K562 (cell line): ENCODE results near the gene SAE1. TPM values are rescaled to one million over a fixed set of nuclear protein-coding genes. Genes with fewer than 3 reads are reported as not detected.
A peak's percentile ranks its signal among the peaks of the same experiment; 100 is the strongest.

ENCODE experiments used
- ARNT ChIP-seq, 2 experiments: fragments of 450-650 bp; IDR thresholded peaks; 2 replicates each; pipeline ENCODE4 v1.6.1; 2016; ENCODE audit warnings: mild to moderate bottlenecking in 1 of 2
- CTCF ChIP-seq, 3 experiments: IDR thresholded peaks in 2 of 3; conservative IDR thresholded peaks in 1 of 3; 2 replicates each; pipeline ENCODE4 v1.5.1; 2011 to 2012; ENCODE audit warnings: low read length in 3 of 3, mild to moderate bottlenecking in 3 of 3, control low read depth in 2 of 3, improper control_type of control experiment in 1 of 3, inconsistent platforms in 1 of 3, low read depth in 1 of 3, mixed read lengths in 1 of 3, moderate library complexity in 1 of 3; ENCODE audit not compliant: insufficient read depth in 2 of 3
- E2F6 ChIP-seq, 2 experiments: IDR thresholded peaks; 2 replicates each; pipeline ENCODE4 v1.6.1; 2011; ENCODE audit warnings: borderline replicate concordance in 1 of 2, control low read depth in 1 of 2, low read depth in 1 of 2, low read length in 1 of 2, mild to moderate bottlenecking in 1 of 2, mixed read lengths in 1 of 2, moderate library complexity in 1 of 2; ENCODE audit not compliant: insufficient read depth in 1 of 2, insufficient read length in 1 of 2, poor library complexity in 1 of 2, severe bottlenecking in 1 of 2; ENCODE audit errors: extremely low read depth in 1 of 2
- EP400 ChIP-seq: fragments of 450-650 bp; IDR thresholded peaks from 2 replicates; pipeline ENCODE4 v1.6.1; 2017; ENCODE audit warnings: antibody characterized with exemption, mild to moderate bottlenecking, moderate library complexity
- FOXK1 ChIP-seq: sonication (generic); formaldehyde crosslinking; IDR thresholded peaks from 2 replicates; pipeline ENCODE4 v1.8.0; 2022; ENCODE audit warnings: missing genetic modification reagents, mild to moderate bottlenecking, borderline replicate concordance
- GTF2E2 ChIP-seq: fragments of 200-800 bp; sonication (Bioruptor generic); IDR thresholded peaks from 2 replicates; pipeline ENCODE4 v1.6.1; 2016; ENCODE audit warnings: missing genetic modification characterization, missing compliant biosample characterization
- MYBL2 ChIP-seq, 2 experiments: fragments of 450-650 bp in 1 of 2; sonication (generic) in 1 of 2; formaldehyde crosslinking in 1 of 2; IDR thresholded peaks; 2 replicates each; pipeline versions ENCODE4 v1.6.1 to v1.8.1; 2017 to 2022; ENCODE audit warnings: borderline replicate concordance in 1 of 2, inconsistent platforms in 1 of 2, low read depth in 1 of 2, mild to moderate bottlenecking in 1 of 2, missing genetic modification reagents in 1 of 2, moderate library complexity in 1 of 2
- MYC ChIP-seq, 2 experiments: fragments of 250-450 bp in 1 of 2; sonication (Bioruptor Pico) in 1 of 2; IDR thresholded peaks; 2 replicates each; pipeline versions ENCODE4 v1.5.1 to v1.6.1; 2012 to 2021; ENCODE audit warnings: low read depth in 2 of 2, borderline replicate concordance in 1 of 2, improper control_type of control experiment in 1 of 2, low read length in 1 of 2, mild to moderate bottlenecking in 1 of 2, moderate library complexity in 1 of 2
- NR2F6 ChIP-seq: fragments of 450-650 bp; formaldehyde crosslinking; IDR thresholded peaks from 2 replicates; pipeline ENCODE4 v1.4.0; 2020; ENCODE audit warnings: mild to moderate bottlenecking
- OTX1 ChIP-seq: fragments of 450-650 bp; formaldehyde crosslinking; IDR thresholded peaks from 2 replicates; pipeline ENCODE4 v1.4.0; 2022; ENCODE audit warnings: mild to moderate bottlenecking
- POLR2G ChIP-seq: fragments of 200-400 bp; formaldehyde crosslinking; IDR thresholded peaks from 2 replicates; pipeline ENCODE4 v1.6.1; 2017; ENCODE audit warnings: low read depth, mild to moderate bottlenecking, antibody characterized with exemption, low read length, moderate library complexity
- RAD21 ChIP-seq, 2 experiments: fragments of 250-450 bp in 1 of 2; fragments of 450-650 bp in 1 of 2; sonication (Bioruptor Pico) in 1 of 2; formaldehyde crosslinking in 1 of 2; IDR thresholded peaks in 1 of 2; conservative IDR thresholded peaks in 1 of 2; 2 replicates each; pipeline versions ENCODE4 v1.4.0 to v1.8.0; 2020 to 2022; ENCODE audit warnings: mild to moderate bottlenecking in 2 of 2, moderate library complexity in 1 of 2
- RAD51 ChIP-seq: fragments of 450-650 bp; IDR thresholded peaks from 2 replicates; pipeline ENCODE4 v1.7.1; 2016; ENCODE audit warnings: low read depth, mild to moderate bottlenecking, borderline replicate concordance
- RBM22 ChIP-seq: fragments of 200-400 bp; formaldehyde crosslinking; IDR thresholded peaks from 2 replicates; pipeline ENCODE4 v1.6.1; 2018; ENCODE audit warnings: low read length, low read depth; ENCODE audit not compliant: poor library complexity, severe bottlenecking
- RFX1 ChIP-seq: fragments of 450-650 bp; IDR thresholded peaks from 2 replicates; pipeline ENCODE4 v1.6.1; 2016; ENCODE audit warnings: mild to moderate bottlenecking, moderate library complexity
- TEAD4 ChIP-seq, 2 experiments: sonication (generic) in 1 of 2; formaldehyde crosslinking in 1 of 2; IDR thresholded peaks; 2 replicates each; pipeline versions ENCODE4 v1.6.1 to v1.8.0; 2012 to 2022; ENCODE audit warnings: borderline replicate concordance in 1 of 2, inconsistent platforms in 1 of 2, low read length in 1 of 2, mild to moderate bottlenecking in 1 of 2, missing genetic modification reagents in 1 of 2
- ZFPM2 ChIP-seq: fragments of 250-450 bp; sonication (Bioruptor Pico); IDR thresholded peaks from 2 replicates; pipeline ENCODE4 v1.5.1; 2022; ENCODE audit warnings: mild to moderate bottlenecking
- ZKSCAN1 ChIP-seq: fragments of 150-350 bp; IDR thresholded peaks from 2 replicates; pipeline ENCODE4 v1.6.1; 2016; ENCODE audit warnings: low read depth, low read length
- ZNF263 ChIP-seq: sonication (generic); formaldehyde crosslinking; IDR thresholded peaks from 2 replicates; pipeline ENCODE4 v1.8.0; 2022; ENCODE audit warnings: mild to moderate bottlenecking, missing genetic modification reagents, borderline replicate concordance
- ZNF707 ChIP-seq: fragments of 250-450 bp; sonication (Bioruptor Pico); conservative IDR thresholded peaks from 2 replicates; pipeline ENCODE4 v1.8.0; 2022; ENCODE audit warnings: inconsistent platforms, mild to moderate bottlenecking, moderate library complexity
- ZNF77 ChIP-seq: fragments of 250-450 bp; sonication (Bioruptor Pico); IDR thresholded peaks from 2 replicates; pipeline ENCODE4 v1.5.0; 2020
- polyA plus RNA-seq, 8 experiments: library from polyadenylated mRNA; depleted of rRNA in 4 of 8; stranded (reverse) in 5 of 8; unstranded in 3 of 8; fragments of >200 nt; fragmentation: Nextera tagmentation in 2 of 8; fragmentation: Illumina TruSeq in 1 of 8; extraction: Ambion mirVana in 2 of 8; extraction: Trizol in 1 of 8; gene quantifications; 2 replicates each; pipeline versions ENCODE4 v1.2.1 to v1.2.3, GENCODE V29; 2011 to 2014; ENCODE audit warnings: inconsistent platforms in 1 of 8, missing spikeins in 1 of 8
- total RNA-seq, 7 experiments: library from RNA; depleted of rRNA in 6 of 7; stranded (reverse); fragments of >200 nt in 6 of 7; fragmentation: Illumina TruSeq in 2 of 7; extraction: Trizol in 2 of 7; gene quantifications; 2 replicates each; pipeline versions ENCODE4 v1.2.1 to v1.2.3, GENCODE V29; 2011 to 2021; ENCODE audit warnings: low replicate concordance in 1 of 7

Gene SAE1
- total and polyA plus RNA-seq, 9 of the 15 experiments (the other 6 are each of a cell fraction or from before 2014, with no cell fraction given): 82.8 to 299 (median 217) TPM

- peak; percentile 96 to 97 for TF ChIP-seq E2F6 (IDR thresholded peaks at IDR 0.05; ENCODE audit: borderline replicate concordance in 1 of 2, extremely low read depth in 1 of 2, insufficient read depth in 1 of 2, insufficient read length in 1 of 2, low read depth in 1 of 2, low read length in 1 of 2, poor library complexity in 1 of 2, severe bottlenecking in 1 of 2)
- no peak for TF ChIP-seq NR2F6 (CRISPR knock-in tag)
- TF ChIP-seq ZNF707 (CRISPR knock-in tag): no peak
- TF ChIP-seq MYC (IDR thresholded peaks at IDR 0.05; ENCODE audit: low read depth, low read length): peak; percentile 95
- peak; percentile 32; the same call in 1 of the 2 replicates for TF ChIP-seq MYC (CRISPR knock-in tag; IDR thresholded peaks at IDR 0.05; ENCODE audit: borderline replicate concordance, low read depth)
- TF ChIP-seq ZNF77: no peak
- no peak for TF ChIP-seq RBM22
- TF ChIP-seq CTCF (IDR thresholded peaks at IDR 0.05 in 2 of 3, conservative IDR thresholded peaks at IDR 0.05 in 1 of 3; ENCODE audit: insufficient read depth in 2 of 3, low read depth in 1 of 3, low read length in 3 of 3): peak; percentile 67 to 70 (median 69)
- TF ChIP-seq RFX1: no peak
- no peak for TF ChIP-seq ZFPM2 (CRISPR knock-in tag)
- TF ChIP-seq ZKSCAN1: peak; percentile 69; the same call in 1 of the 2 replicates
- peak; percentile 97 for TF ChIP-seq POLR2G
- peak; percentile 27 to 44 for TF ChIP-seq RAD21 (CRISPR knock-in tag; conservative IDR thresholded peaks at IDR 0.05 in 1 of 2, IDR thresholded peaks at IDR 0.05 in 1 of 2)
- TF ChIP-seq TEAD4 (IDR thresholded peaks at IDR 0.05; ENCODE audit: low read length): peak; percentile 40; the same call in 1 of the 2 replicates
- TF ChIP-seq TEAD4 (CRISPR knock-in tag; IDR thresholded peaks at IDR 0.05; ENCODE audit: borderline replicate concordance): no peak
- no peak; the same call in 1 of the 2 replicates for TF ChIP-seq ZNF263 (CRISPR knock-in tag)
- 0 out of 2 replicates have a peak, but pooled peaks have one; percentile 88 for TF ChIP-seq FOXK1 (CRISPR knock-in tag)
- no peak for TF ChIP-seq ARNT (IDR thresholded peaks at IDR 0.05)
- peak; percentile 96 for TF ChIP-seq EP400
- TF ChIP-seq RAD51: peak; percentile 100
- TF ChIP-seq OTX1: peak; percentile 77; the same call in 1 of the 2 replicates
- TF ChIP-seq MYBL2 (IDR thresholded peaks at IDR 0.05; ENCODE audit: low read depth): peak; percentile 92
- TF ChIP-seq MYBL2 (CRISPR knock-in tag; IDR thresholded peaks at IDR 0.05; ENCODE audit: borderline replicate concordance): peak; percentile 37; the same call in 1 of the 2 replicates
- TF ChIP-seq GTF2E2 (tag): peak; percentile 89; the same call in 1 of the 2 replicates
Measured at GRCh38 chr19:47130589-47131227, at the start of gene SAE1 (continued).
